Measurements from ENCODE around the gene SLC2A1. TPM values are rescaled to one million over a fixed set of nuclear protein-coding genes. Genes with fewer than 3 reads are reported as not detected.

SLC2A1 gene
- total RNA-seq, 1 donor from 2014 or later, result 54.9 TPM

GRCh38 chr1:42926879-42927242, 31.8 kb downstream of the SLC2A1 start:
- no peak for DNase-seq
- TF ChIP-seq, protein P1, sequence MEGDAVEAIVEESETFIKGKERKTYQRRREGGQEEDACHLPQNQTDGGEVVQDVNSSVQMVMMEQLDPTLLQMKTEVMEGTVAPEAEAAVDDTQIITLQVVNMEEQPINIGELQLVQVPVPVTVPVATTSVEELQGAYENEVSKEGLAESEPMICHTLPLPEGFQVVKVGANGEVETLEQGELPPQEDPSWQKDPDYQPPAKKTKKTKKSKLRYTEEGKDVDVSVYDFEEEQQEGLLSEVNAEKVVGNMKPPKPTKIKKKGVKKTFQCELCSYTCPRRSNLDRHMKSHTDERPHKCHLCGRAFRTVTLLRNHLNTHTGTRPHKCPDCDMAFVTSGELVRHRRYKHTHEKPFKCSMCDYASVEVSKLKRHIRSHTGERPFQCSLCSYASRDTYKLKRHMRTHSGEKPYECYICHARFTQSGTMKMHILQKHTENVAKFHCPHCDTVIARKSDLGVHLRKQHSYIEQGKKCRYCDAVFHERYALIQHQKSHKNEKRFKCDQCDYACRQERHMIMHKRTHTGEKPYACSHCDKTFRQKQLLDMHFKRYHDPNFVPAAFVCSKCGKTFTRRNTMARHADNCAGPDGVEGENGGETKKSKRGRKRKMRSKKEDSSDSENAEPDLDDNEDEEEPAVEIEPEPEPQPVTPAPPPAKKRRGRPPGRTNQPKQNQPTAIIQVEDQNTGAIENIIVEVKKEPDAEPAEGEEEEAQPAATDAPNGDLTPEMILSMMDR (IDR thresholded peaks at IDR 0.05; ENCODE audit: borderline replicate concordance), result no peak
- H3K4me3 ChIP-seq, result no peak overlapping the region
- no peaks in the 10 kb centered on the region for H3K9me3 ChIP-seq (replicated peaks)
- no peaks in the 10 kb centered on the region for H3K27me3 ChIP-seq (ENCODE audit: low read depth)
- no peak overlapping the region for H3K27ac ChIP-seq (replicated peaks)
- H3K4me1 ChIP-seq, result peaks cover 24% of the 10 kb centered on the region
- intact Hi-C loops (cut with micrococcal nuclease), result no loop called here
- peaks cover 40% of the 10 kb centered on the region for H3K36me3 ChIP-seq

DNA sequence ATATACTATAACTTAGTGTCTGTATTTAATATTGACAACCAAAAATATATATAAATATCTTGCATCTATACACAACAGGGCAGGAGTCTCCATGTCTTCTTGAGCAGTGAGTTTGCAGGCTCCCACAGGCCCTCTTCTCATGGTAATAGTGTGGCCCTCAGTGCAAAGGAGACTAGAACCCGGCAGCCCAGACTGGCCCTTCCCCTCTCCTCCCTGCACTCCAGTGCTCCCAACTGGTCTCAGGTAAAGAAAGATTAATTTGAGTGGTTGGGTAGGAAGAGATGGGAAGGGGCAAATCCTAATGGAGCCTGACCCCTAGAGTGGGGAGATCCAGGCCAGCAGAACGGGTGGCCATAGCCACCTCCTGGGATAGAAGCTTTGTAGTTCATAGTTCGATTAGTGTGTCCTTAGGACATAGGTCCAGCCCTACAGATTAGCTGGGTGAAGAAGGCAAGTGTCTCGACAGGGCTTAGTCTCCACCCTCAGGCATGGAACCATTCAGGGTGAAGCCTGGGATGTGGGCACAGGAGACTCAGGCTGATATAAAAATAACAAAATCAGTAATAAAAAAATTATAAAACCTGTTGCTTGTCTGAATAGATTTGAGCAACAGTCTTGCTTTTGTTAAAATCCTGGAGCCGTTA, 32.3 kb downstream of the SLC2A1 start:
- TF ChIP-seq, protein P1 (IDR thresholded peaks at IDR 0.05; ENCODE audit: borderline replicate concordance), result no peak
- Histone ChIP-seq H3K27me3 (ENCODE audit: low read depth) (no peaks in the 10 kb centered on the region), H3K4me1 (peaks cover 19% of the 10 kb centered on the region), H3K27ac (replicated peaks) (no peak overlapping the region), H3K9me3 (replicated peaks) (no peaks in the 10 kb centered on the region), H3K36me3 (peaks cover 40% of the 10 kb centered on the region), H3K4me3 (no peak overlapping the region)
- intact Hi-C loops (cut with micrococcal nuclease), result no loop called here
- DNase-seq, result no peak

DNA sequence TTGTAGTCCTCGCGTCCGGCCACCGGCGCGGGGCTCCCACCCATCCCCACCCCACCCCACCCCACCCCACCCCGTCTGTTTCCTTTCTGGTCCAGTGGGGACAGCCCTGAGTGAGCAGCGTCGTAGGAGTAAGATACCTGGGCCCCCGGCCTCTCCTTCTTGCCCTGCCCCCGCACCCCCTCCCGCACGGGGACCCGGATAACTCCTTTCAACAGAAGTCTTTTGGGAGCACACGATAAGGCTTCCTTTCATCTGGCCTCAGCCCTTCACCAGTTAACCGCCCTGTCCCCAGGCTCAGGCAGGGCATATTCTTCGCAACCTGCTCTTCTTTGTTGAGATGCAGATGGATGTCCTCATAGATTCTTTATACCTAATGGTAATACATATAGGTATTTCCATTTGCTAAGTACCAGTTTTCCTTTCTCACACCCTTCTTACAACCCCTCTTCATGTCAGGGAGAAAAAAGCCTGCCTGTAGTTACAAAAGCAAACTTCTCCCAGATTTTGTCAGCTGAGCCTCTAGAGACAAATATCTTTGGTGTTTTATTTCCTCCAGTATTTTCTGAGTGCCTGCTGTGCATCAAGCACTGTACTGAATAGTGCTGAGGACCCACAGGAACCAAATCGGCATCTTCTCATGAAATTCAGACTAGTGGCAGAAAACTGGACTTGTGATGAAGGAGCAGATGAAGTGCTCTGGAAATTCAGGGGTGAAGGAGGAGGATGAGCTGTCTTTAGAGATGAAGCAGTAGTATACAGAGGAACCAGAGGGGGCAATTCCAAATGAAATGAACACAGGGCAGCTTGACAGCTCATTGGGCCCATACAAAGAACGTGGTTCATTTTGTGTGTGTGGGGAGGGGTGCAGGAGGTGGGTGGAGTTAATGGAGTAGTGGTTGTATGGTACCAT, 33.6 kb downstream of the SLC2A1 start:
- Histone ChIP-seq H3K4me3 (peak overlapping the region; percentile 93), H3K27me3 (ENCODE audit: low read depth) (no peaks in the 10 kb centered on the region), H3K27ac (replicated peaks) (peak overlapping the region; percentile 98), H3K4me1 (peaks cover 16% of the 10 kb centered on the region), H3K9me3 (replicated peaks) (no peaks in the 10 kb centered on the region), H3K36me3 (peaks cover 35% of the 10 kb centered on the region)
- TF ChIP-seq, protein P1 (IDR thresholded peaks at IDR 0.05; ENCODE audit: borderline replicate concordance), result no peak
- DNase-seq, result no peak
- intact Hi-C loops (cut with micrococcal nuclease), result no loop called here

GRCh38 chr1:42924082-42924850, 34.4 kb downstream of the SLC2A1 start:
- H3K4me3 ChIP-seq, result peak overlapping the region; percentile 93
- peaks cover 16% of the 10 kb centered on the region for H3K4me1 ChIP-seq
- DNase-seq, result peak; percentile 96
- intact Hi-C loops (cut with micrococcal nuclease), result no loop called here
- TF ChIP-seq, protein P1 (IDR thresholded peaks at IDR 0.05; ENCODE audit: borderline replicate concordance), result peak; percentile 26
- H3K27ac ChIP-seq (replicated peaks), result peak overlapping the region; percentile 98
- no peaks in the 10 kb centered on the region for H3K9me3 ChIP-seq (replicated peaks)
- no peaks in the 10 kb centered on the region for H3K27me3 ChIP-seq (ENCODE audit: low read depth)
- H3K36me3 ChIP-seq, result peaks cover 26% of the 10 kb centered on the region

DNA sequence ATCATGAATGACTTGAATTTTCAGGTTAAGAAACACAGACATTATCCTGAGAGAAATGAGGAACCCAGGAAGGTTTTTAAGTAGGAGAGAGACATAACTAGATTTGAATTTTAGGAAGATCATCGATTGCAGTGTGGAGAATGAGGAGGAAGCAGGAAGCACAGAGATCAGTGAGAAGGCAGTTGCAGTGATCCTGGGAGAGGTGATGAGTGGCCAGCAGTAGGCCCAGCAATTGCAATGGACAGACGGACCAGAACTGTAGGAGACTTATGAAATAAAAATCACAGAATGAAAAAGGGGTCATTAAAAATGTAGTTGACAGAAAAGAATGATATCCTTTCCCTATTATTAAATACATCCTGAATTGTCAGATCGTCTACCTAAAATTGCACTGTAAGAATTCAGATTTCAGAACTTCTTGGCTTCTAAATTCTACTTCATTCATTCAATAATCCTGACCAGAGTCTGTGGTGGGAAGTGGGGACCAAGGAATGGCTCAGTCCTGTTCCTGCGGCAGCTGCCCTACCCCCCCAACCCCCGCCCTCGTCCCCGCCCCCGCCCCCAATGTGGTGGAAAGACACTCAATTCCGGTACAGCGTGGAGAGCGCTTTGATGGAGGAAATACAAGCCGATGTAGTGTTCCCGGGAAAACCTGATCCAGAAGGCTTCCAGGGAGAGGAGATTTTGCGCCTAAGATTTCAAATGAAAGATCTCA, 35.1 kb downstream of the SLC2A1 start:
- Histone ChIP-seq H3K36me3 (peaks cover 19% of the 10 kb centered on the region), H3K9me3 (replicated peaks) (no peaks in the 10 kb centered on the region), H3K27ac (replicated peaks) (peak overlapping the region; percentile 98), H3K4me1 (peaks cover 16% of the 10 kb centered on the region), H3K4me3 (peak overlapping the region; percentile 93), H3K27me3 (ENCODE audit: low read depth) (no peaks in the 10 kb centered on the region)
- intact Hi-C loops (cut with micrococcal nuclease), result no loop called here
- TF ChIP-seq, protein P1 (IDR thresholded peaks at IDR 0.05; ENCODE audit: borderline replicate concordance), result no peak
- no peak for DNase-seq

All from left ventricle myocardium inferior (tissue), 1 donor.